Psoas muscle (tissue), 8 donors: Measurements from ENCODE around the gene LIPG. TPM values are rescaled to one million over a fixed set of nuclear protein-coding genes. Genes with fewer than 3 reads are reported as not detected.
A peak's percentile ranks its signal among the peaks of the same experiment; 100 is the strongest.

Experiments
- ATAC-seq, 4 donors: fragments of 200-7000 bp; cut with Tn5 transposase; one replicate each; pipeline ENCODE4 v1.9.1; 2020; ENCODE audit warnings: moderate library complexity in 3 of 4, mild to moderate bottlenecking in 2 of 4
- DNase-seq, 2 donors: peaks; one replicate each; pipeline ENCODE4 v3.0.0-alpha.2; 2020
- H3K27ac ChIP-seq: fragments of 200-600 bp; one replicate; pipeline ENCODE4 v1.8.0; 2022
- H3K27me3 ChIP-seq, 3 donors: fragments of 200-600 bp in 1 of 3; one replicate each; pipeline versions ENCODE4 v1.6.1 to v1.8.0; 2013 to 2022; ENCODE audit warnings: low read length in 2 of 3, mild to moderate bottlenecking in 2 of 3, moderate library complexity in 1 of 3; ENCODE audit not compliant: insufficient read depth in 3 of 3
- H3K36me3 ChIP-seq, 2 donors: fragments of 200-600 bp in 1 of 2; one replicate each; pipeline versions ENCODE4 v1.6.1 to v1.8.0; 2013 to 2022; ENCODE audit warnings: low read depth in 1 of 2, mild to moderate bottlenecking in 1 of 2, moderate library complexity in 1 of 2; ENCODE audit not compliant: insufficient read depth in 1 of 2
- H3K4me1 ChIP-seq: fragments of 200-600 bp; one replicate; pipeline ENCODE4 v1.8.0; 2022
- H3K4me3 ChIP-seq: fragments of 200-600 bp; one replicate; pipeline ENCODE4 v1.8.0; 2022; ENCODE audit warnings: mild to moderate bottlenecking
- H3K9me3 ChIP-seq: fragments of 200-600 bp; one replicate; pipeline ENCODE4 v1.8.0; 2022
- WGBS, 3 donors: extraction: QIAGEN DNeasy Blood & Tissue Kit; methylation state at CpG; one replicate each; pipeline versions ENCODE4 v1.1.6 to v1.1.7; 2013; 5-methylcytosine and 5-hydroxymethylcytosine counted together
- intact Hi-C, 2 donors: fragments of 100-400 bp; cut with DNase I; formaldehyde crosslinking; loops; one replicate each; pipeline versions ENCODE4 v1.11.0 to v1.14.2; 2022
- polyA plus RNA-seq, 3 donors: library from polyadenylated mRNA; stranded (reverse); fragments of 200-250 nt; gene quantifications; one replicate each; pipeline ENCODE4 v1.2.3, GENCODE V29; 2013
- total RNA-seq, 4 donors: library from RNA; stranded (reverse); fragmentation: NEBNext Ultra II Directional in 2 of 4; extraction: Animal tissue kit (Norgen Biotek cat#: 25700) in 2 of 4; gene quantifications; one replicate each; pipeline versions ENCODE4 v1.2.1 to v1.2.4, GENCODE V29; 2021 to 2023
- TF ChIP-seq, protein P1 (sequence below): fragments of 200-600 bp; IDR thresholded peaks from one replicate; pipeline ENCODE4 v1.8.0; 2022; ENCODE audit warnings: antibody characterized with exemption
- donor health status: healthy with polysubstance abuse.
- donor health status: DM: no; HTN: no; CAD: no; lungs with moderate emphysema.
- donor health status: Bipolar disorder and iron deficiency.
- donor health status: healthy.
- donor health status: DM: yes; HTN: yes; CAD: no.
- donor health status: DM: no; HTN: no; CAD: no.
- donor health status: DM: no; HTN: no; CAD: no.
- donor health status: DM: yes; HTN: yes; CAD: no.

Gene LIPG
- total and polyA plus RNA-seq, 7 donors = 0.62 to 19.1 (median 2.2) TPM

DNA sequence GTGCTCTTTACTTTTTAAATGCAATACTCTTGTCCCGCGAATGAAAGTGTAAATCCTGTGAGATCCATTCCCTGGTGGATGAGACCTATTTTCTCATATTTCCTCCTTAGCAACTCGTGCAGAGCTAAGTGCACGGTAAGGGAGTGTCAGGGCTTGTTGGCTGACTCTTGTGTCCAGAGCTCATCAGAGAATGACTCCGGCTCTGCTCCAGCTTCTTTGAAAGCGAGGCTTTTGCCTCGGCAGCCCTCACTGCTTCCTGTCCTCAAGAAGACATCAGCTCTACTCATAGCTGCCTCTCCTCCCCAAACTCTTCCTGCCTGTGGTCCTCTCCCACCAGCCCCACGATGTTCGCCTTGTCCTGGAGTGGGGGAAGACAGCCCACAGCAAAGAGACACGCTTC, 70.7 kb downstream of the LIPG start:
- WGBS, 3 donors = 46 to 53% (median 52%) methylated on average over 10 of the region's 10 CpGs
- TF ChIP-seq, protein P1, sequence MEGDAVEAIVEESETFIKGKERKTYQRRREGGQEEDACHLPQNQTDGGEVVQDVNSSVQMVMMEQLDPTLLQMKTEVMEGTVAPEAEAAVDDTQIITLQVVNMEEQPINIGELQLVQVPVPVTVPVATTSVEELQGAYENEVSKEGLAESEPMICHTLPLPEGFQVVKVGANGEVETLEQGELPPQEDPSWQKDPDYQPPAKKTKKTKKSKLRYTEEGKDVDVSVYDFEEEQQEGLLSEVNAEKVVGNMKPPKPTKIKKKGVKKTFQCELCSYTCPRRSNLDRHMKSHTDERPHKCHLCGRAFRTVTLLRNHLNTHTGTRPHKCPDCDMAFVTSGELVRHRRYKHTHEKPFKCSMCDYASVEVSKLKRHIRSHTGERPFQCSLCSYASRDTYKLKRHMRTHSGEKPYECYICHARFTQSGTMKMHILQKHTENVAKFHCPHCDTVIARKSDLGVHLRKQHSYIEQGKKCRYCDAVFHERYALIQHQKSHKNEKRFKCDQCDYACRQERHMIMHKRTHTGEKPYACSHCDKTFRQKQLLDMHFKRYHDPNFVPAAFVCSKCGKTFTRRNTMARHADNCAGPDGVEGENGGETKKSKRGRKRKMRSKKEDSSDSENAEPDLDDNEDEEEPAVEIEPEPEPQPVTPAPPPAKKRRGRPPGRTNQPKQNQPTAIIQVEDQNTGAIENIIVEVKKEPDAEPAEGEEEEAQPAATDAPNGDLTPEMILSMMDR = no peak
- no peaks in the 10 kb centered on the region for H3K27me3 ChIP-seq
- no peak overlapping the region for H3K27ac ChIP-seq
- intact Hi-C loops = no loop called here
- H3K9me3 ChIP-seq = no peaks in the 10 kb centered on the region
- H3K4me1 ChIP-seq = peaks cover 8% of the 10 kb centered on the region
- ATAC-seq (no peak), DNase-seq (no peak)
- H3K4me3 ChIP-seq = no peak overlapping the region
- no peaks in the 10 kb centered on the region for H3K36me3 ChIP-seq

DNA sequence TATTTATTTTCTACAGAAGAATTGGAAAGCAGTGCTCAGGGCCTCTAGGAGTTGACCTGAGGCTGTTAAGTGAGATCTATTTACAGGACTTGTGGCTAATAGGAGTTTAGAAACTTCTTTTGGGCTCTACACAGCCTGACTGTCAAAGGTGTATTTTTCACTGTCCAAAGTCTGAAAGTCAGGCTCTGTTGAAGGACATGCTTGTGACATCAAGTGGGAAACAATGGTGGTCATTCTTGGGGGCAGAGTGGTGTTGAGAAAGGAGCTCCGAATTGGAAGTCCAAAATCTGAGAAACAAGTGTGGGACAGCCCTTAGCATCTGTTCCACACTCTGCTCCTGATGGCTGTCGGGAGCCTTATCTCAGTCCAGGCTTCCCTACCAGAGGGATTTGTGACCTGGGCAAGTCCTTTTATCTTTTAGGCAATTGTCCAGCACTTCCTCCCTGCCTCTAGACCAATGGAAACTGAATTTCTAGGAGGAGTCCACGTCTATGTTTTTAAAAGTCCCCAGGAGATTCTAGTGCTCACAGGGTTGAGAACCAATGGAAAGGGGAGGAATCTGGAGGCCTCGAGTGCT, 76.4 kb downstream of the LIPG start:
- Histone ChIP-seq H3K4me3 (no peak overlapping the region), H3K27ac (no peak overlapping the region), H3K27me3 (peaks cover 0 to 3% (median 0%) of the 10 kb centered on the region in 3 donors), H3K9me3 (no peaks in the 10 kb centered on the region), H3K4me1 (no peaks in the 10 kb centered on the region), H3K36me3 (no peaks in the 10 kb centered on the region)
- DNase-seq (no peak), ATAC-seq (no peak)
- WGBS, 3 donors = 71 to 76% (median 72%) methylated on average over 4 of the region's 4 CpGs
- intact Hi-C loops = no loop called here
- TF ChIP-seq, protein P1 = no peak

DNA sequence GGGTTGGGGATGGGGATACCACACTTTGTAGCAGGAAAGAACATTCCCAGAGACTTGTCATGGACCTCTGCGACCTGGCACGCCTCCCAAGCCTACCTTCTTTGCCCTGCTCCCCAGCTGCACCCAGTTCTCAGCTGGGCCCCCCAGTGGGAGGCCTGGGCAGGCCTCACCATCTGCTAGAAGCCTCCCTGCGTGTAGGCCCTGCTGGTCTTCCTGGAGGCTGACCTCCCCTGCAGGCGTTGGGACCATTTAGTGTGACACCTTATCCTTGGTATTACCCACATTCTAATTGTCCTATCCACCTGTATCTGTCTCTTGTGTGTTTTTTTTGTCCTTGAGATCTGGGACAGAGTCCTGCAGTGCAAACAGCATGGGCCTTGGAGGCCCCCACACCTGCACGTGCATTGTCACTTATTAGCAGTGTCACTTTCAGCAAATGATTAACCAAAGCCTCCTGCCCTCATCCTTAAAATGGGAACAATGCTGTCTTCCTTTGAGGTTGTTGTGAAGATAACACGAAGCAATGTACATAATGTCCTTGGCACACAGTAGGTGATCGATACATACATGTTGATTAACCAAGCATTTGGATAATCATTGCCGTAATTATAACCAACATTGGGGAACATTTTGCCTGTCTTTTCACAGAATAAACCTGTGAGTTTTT, 77.2 kb downstream of the LIPG start:
- 94 to 98% (median 98%) methylated on average over 8 of the region's 8 CpGs for WGBS, 3 donors
- Histone ChIP-seq H3K27me3 (peaks cover 0 to 3% (median 0%) of the 10 kb centered on the region in 3 donors), H3K27ac (no peak overlapping the region), H3K9me3 (no peaks in the 10 kb centered on the region), H3K36me3 (no peaks in the 10 kb centered on the region), H3K4me1 (no peaks in the 10 kb centered on the region), H3K4me3 (no peak overlapping the region)
- DNase-seq (no peak), ATAC-seq (no peak)
- TF ChIP-seq, protein P1 = no peak
- intact Hi-C loops = no loop called here

DNA sequence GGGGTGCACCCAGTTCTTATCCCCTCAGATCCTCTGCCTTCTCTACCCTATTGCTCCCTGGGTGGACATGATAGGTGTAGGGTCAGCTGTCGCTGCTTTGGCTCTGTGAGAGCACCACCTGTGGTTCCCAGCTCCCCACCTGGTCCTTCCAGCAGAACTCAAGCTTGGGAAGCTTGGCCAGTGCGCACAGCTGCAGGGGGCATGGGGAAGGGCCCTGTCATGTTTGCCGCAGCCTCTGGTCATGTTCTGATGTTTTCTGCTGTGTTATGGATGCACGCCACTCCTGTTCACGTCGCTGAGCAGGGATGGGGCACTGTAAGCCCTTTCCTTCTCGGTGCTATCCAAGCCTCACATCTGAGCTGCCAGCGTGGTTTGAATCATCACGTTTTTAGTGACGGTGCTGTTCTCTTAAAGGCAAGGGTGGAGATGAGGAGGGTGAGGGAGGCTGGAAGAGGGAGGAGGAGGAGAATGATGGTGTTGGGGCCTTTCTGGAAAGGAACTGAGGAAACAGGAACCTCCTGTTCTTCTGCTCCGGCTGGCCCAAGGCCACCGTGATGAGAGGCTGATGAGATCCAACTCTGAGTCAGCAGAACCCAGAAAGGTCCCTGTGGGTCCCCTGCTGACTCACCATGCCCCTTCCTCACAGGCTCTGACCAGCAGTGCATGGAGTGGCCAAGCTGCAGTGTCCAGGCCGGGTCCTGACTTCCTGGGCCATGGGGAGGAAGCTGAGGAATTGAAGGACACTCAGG, 78.0 kb downstream of the LIPG start:
- WGBS, 3 donors = 61 to 71% (median 64%) methylated on average over 13 of the region's 13 CpGs
- no peaks in the 10 kb centered on the region for H3K4me1 ChIP-seq
- no peak overlapping the region for H3K27ac ChIP-seq
- ATAC-seq = peak in 2 of 4 donors; percentile 34 to 50
- TF ChIP-seq, protein P1 = no peak
- H3K9me3 ChIP-seq = no peaks in the 10 kb centered on the region
- peaks cover 0 to 3% (median 0%) of the 10 kb centered on the region in 3 donors for H3K27me3 ChIP-seq
- H3K36me3 ChIP-seq = no peaks in the 10 kb centered on the region
- H3K4me3 ChIP-seq = no peak overlapping the region
- intact Hi-C loops = no loop called here
- peak in 1 of 2 donors; percentile 58 for DNase-seq
